Sigmoid colon (tissue), 4 donors: ENCODE data around the gene ASPM.

Source experiments
- CTCF ChIP-seq, 4 experiments: fragments of 450-650 bp in 3 of 4; fragments of 200-600 bp in 1 of 4; IDR thresholded peaks; one replicate each; pipeline ENCODE4 v1.5.1; 2016 to 2019; ENCODE audit warnings: antibody characterized with exemption in 4 of 4, mild to moderate bottlenecking in 3 of 4, moderate library complexity in 2 of 4
- EP300 ChIP-seq, 4 donors: sonication (generic); formaldehyde crosslinking; IDR thresholded peaks; one replicate each; pipeline ENCODE4 v1.6.1; 2017; ENCODE audit warnings: antibody characterized with exemption in 4 of 4
- POLR2A ChIP-seq, 2 donors: fragments of 450-650 bp; IDR thresholded peaks; one replicate each; pipeline ENCODE4 v1.6.1; 2016; ENCODE audit warnings: antibody characterized with exemption in 2 of 2, mild to moderate bottlenecking in 2 of 2, moderate library complexity in 2 of 2

- TF ChIP-seq CTCF (IDR thresholded peaks at IDR 0.05), result no peak
- no peak for TF ChIP-seq EP300 (IDR thresholded peaks at IDR 0.05)
- TF ChIP-seq POLR2A (IDR thresholded peaks at IDR 0.05), result no peak
Measured at GRCh38 chr1:197152662-197153061, 6.2 kb upstream of the ASPM start.
